ENCODE measurements around the gene CCNE1.
"Not testable (repeated sequence)": the region's sequence is repeated elsewhere in the genome, so short reads cannot be mapped to it uniquely, and the experiment has no call there.

CCNE1 gene

DNA sequence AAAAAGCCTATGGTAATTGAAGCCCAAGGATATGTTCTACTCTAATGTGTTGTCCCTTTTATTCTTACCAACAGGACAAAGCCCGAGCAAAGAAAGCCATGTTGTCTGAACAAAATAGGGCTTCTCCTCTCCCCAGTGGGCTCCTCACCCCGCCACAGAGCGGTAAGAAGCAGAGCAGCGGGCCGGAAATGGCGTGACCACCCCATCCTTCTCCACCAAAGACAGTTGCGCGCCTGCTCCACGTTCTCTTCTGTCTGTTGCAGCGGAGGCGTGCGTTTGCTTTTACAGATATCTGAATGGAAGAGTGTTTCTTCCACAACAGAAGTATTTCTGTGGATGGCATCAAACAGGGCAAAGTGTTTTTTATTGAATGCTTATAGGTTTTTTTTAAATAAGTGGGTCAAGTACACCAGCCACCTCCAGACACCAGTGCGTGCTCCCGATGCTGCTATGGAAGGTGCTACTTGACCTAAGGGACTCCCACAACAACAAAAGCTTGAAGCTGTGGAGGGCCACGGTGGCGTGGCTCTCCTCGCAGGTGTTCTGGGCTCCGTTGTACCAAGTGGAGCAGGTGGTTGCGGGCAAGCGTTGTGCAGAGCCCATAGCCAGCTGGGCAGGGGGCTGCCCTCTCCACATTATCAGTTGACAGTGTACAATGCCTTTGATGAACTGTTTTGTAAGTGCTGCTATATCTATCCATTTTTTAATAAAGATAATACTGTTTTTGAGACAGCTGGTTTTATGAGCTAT is 12.0 kb downstream of the CCNE1 start:
- DNase-seq (ENCODE audit: insufficient read length, low spot score) (no peak), FAIRE-seq (no peak)
- TF ChIP-seq TAF1 (IDR thresholded peaks at IDR 0.05; ENCODE audit: low read depth, low read length) = no peak
- TF ChIP-seq SPI1 (IDR thresholded peaks at IDR 0.05; ENCODE audit: low read depth, low read length) = no peak
- TF ChIP-seq POLR2AphosphoS5 (IDR thresholded peaks at IDR 0.05; ENCODE audit: low read depth, low read length) = no peak
- TF ChIP-seq PAX5 (IDR thresholded peaks at IDR 0.05; ENCODE audit: insufficient read depth, low read length, severe bottlenecking) = no peak
- TF ChIP-seq POU2F2 (IDR thresholded peaks at IDR 0.05; ENCODE audit: low read depth, low read length) = no peak
- TF ChIP-seq POLR2A (IDR thresholded peaks at IDR 0.05; ENCODE audit: low read depth, low read length) = no peak

DNA sequence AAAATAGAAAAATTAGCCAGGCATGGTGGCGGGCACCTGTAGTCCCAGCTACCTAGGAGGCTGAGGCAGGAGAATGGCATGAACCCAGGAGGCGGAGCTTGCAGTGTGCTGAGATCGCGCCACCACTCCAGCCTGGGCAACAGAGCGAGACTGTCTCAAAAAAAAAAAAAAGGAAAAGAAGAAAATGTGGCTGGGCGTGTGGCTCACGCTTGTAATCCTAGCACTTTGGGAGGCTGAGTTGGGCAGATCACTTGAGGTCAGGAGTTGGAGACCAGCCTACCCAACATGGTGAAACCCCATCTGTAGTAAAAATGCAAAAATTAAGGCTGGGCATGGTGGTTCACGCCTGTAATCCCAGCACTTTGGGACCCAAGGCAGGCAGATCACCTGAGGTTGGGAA is 13.5 kb downstream of the CCNE1 start:
- not testable (repeated sequence) for DNase-seq (ENCODE audit: insufficient read length, low spot score); FAIRE-seq

DNA sequence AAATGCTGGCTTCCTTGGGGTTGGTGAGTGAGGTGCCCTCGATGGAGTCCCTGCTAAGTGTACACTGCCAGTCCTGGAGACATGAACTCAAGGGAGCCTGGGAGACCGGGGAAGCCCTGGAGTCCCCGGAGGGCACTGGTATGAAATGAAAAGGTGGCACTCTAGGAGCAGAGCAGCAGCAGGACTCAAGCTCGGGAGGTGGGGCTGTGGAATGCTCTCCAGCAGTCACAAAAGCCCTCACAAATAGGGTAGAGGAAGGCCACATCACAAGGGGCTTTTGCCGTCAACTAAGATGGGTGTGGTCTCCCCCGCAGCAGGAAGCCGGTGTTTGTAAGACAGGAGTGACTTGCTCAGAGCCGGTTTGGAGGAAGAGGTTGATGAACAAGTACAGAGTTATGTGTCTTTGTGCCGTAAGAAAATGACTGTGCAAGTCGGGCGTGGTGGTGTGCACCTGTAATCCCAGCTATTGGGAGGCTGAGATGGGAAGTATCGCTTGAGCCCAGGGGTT is 19.3 kb downstream of the CCNE1 start:
- FAIRE-seq (peak; percentile 55), DNase-seq (ENCODE audit: insufficient read length, low spot score) (no peak)
- TF ChIP-seq POU2F2 (IDR thresholded peaks at IDR 0.05; ENCODE audit: low read depth, low read length) (no peak), POLR2AphosphoS5 (IDR thresholded peaks at IDR 0.05; ENCODE audit: low read depth, low read length) (no peak), SPI1 (IDR thresholded peaks at IDR 0.05; ENCODE audit: low read depth, low read length) (no peak), TAF1 (IDR thresholded peaks at IDR 0.05; ENCODE audit: low read depth, low read length) (no peak), POLR2A (IDR thresholded peaks at IDR 0.05; ENCODE audit: low read depth, low read length) (no peak), PAX5 (IDR thresholded peaks at IDR 0.05; ENCODE audit: insufficient read depth, low read length, severe bottlenecking) (no peak)

DNA sequence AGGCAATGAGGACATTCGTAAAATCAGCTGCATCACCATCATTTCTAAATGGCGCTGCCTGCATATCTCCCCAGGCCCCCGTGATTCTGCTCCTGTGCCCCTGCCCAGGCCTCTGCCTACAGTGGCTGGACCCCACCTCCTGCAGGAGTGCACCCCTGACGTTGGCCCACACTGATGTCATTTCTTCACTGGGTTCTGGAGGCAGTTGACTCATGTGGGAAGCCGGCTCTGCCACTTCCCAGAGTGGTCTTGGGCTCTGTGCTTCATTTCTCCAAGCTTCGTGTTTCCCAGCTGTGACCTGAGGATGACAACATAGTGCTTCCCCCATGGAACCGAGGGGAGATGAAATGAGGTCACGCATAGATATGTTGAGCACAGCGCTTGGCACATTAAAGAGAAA is 19.9 kb downstream of the CCNE1 start:
- DNase-seq (ENCODE audit: insufficient read length, low spot score) (no peak), FAIRE-seq (no peak)
- TF ChIP-seq POLR2AphosphoS5 (IDR thresholded peaks at IDR 0.05; ENCODE audit: low read depth, low read length) (no peak), SPI1 (IDR thresholded peaks at IDR 0.05; ENCODE audit: low read depth, low read length) (no peak), TAF1 (IDR thresholded peaks at IDR 0.05; ENCODE audit: low read depth, low read length) (no peak), POLR2A (IDR thresholded peaks at IDR 0.05; ENCODE audit: low read depth, low read length) (no peak), POU2F2 (IDR thresholded peaks at IDR 0.05; ENCODE audit: low read depth, low read length) (no peak), PAX5 (IDR thresholded peaks at IDR 0.05; ENCODE audit: insufficient read depth, low read length, severe bottlenecking) (no peak)

DNA sequence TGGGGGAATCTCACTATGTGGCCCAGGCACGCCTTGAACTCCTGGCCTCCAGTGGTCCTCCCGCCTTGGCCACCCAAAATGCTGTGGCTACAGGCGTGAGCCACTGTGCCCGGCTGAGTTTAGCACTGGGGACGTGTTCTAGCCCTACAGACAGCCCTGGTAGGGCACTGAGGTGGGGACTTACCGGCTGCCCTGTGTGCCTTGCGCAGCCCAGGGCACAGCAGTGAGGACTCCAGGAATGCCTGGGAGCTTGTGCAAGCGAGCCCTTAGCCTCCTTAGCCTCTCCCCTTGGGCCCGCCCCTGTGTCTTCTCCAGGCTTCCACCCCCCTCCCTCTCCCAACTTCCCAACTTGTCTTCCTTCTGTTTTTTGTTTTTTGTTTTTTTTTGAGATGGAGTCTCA is 21.0 kb downstream of the CCNE1 start:
- no peak for FAIRE-seq
- TF ChIP-seq PAX5 (IDR thresholded peaks at IDR 0.05; ENCODE audit: insufficient read depth, low read length, severe bottlenecking) = no peak
- no peak for TF ChIP-seq POLR2A (IDR thresholded peaks at IDR 0.05; ENCODE audit: low read depth, low read length)
- no peak for TF ChIP-seq POLR2AphosphoS5 (IDR thresholded peaks at IDR 0.05; ENCODE audit: low read depth, low read length)
- TF ChIP-seq SPI1 (IDR thresholded peaks at IDR 0.05; ENCODE audit: low read depth, low read length) = no peak
- no peak for TF ChIP-seq POU2F2 (IDR thresholded peaks at IDR 0.05; ENCODE audit: low read depth, low read length)
- no peak for TF ChIP-seq TAF1 (IDR thresholded peaks at IDR 0.05; ENCODE audit: low read depth, low read length)
- DNase-seq (ENCODE audit: insufficient read length, low spot score) = no peak

DNA sequence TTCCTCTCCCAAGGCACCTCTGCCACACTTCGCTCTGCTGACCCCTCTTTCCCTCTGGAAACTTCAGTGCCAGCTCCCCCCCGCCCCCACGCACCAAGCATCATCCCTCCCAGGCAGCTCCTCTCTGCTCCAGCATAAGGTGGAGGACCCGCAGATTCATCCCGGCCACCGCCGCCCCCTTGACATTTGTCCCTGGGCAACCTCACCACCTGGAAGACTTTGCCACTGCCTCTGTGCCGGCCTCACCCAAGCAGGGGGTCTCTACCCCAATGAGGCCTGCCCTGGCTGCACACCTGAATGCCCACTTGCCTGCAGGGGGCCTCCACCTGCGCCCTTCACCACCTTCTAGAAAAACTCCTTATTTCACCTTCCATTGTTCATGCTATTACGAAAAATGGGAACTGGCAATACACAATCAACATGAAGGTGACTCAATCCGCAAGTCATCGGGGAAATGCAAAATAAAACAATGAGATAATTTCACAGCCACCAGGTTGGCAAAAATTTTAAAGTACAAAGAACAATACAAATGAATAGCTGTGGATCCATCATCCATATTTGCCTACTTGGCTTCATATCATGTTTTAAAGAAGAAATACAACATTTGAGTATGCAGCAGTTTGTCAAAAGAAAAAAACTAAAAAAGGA is 21.9 kb downstream of the CCNE1 start:
- TF ChIP-seq POLR2A (IDR thresholded peaks at IDR 0.05; ENCODE audit: low read depth, low read length) (no peak), POLR2AphosphoS5 (IDR thresholded peaks at IDR 0.05; ENCODE audit: low read depth, low read length) (no peak), SPI1 (IDR thresholded peaks at IDR 0.05; ENCODE audit: low read depth, low read length) (peak; percentile 84), PAX5 (IDR thresholded peaks at IDR 0.05; ENCODE audit: insufficient read depth, low read length, severe bottlenecking) (no peak), POU2F2 (IDR thresholded peaks at IDR 0.05; ENCODE audit: low read depth, low read length) (no peak), TAF1 (IDR thresholded peaks at IDR 0.05; ENCODE audit: low read depth, low read length) (no peak)
- DNase-seq (ENCODE audit: insufficient read length, low spot score) = no peak
- no peak for FAIRE-seq

DNA sequence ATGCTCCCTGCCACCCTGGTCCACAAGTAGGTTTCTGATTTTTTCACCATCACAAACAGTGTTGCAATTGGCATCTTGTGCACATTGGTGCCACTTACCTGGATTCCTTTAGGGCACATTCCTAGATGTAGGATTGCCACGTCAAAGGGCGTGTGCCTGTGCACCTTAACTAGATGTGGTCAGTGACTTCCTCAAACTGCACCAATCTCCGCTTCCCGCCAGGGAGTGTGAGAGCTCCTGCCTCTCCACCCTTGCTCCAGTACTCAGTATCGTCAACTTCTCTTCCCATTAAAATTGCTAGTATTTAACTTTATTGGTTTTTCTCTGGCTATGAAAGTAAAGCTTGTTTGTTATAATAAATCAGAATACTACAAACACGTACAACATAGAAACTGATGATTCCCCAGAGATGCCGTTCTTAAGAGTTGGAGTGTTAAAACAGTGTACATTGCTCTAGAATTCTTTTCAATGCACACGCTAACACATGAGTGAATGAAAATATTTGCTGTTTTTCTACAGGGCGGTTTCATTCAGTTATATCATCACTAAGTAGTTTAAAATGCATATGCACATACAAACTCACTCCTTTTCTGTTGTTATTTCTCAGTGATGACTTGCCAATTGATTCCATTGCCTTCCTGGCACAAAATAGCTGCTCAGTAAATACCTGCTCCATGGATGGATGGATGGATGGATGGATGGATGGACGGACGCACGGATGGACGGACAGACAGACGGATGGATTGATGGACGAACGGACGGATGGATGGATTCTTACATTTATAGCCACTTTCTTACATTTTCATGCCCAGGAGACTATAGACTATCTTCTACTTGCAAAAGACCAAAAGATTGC is 23.4 kb downstream of the CCNE1 start:
- DNase-seq (ENCODE audit: insufficient read length, low spot score) (no peak), FAIRE-seq (peak; percentile 82)
- no peak for TF ChIP-seq POLR2AphosphoS5 (IDR thresholded peaks at IDR 0.05; ENCODE audit: low read depth, low read length)
- peak; percentile 39; the same call in 1 of the 2 replicates for TF ChIP-seq SPI1 (IDR thresholded peaks at IDR 0.05; ENCODE audit: low read depth, low read length)
- no peak for TF ChIP-seq POU2F2 (IDR thresholded peaks at IDR 0.05; ENCODE audit: low read depth, low read length)
- TF ChIP-seq PAX5 (IDR thresholded peaks at IDR 0.05; ENCODE audit: insufficient read depth, low read length, severe bottlenecking) = no peak
- TF ChIP-seq TAF1 (IDR thresholded peaks at IDR 0.05; ENCODE audit: low read depth, low read length) = no peak
- no peak for TF ChIP-seq POLR2A (IDR thresholded peaks at IDR 0.05; ENCODE audit: low read depth, low read length)

DNA sequence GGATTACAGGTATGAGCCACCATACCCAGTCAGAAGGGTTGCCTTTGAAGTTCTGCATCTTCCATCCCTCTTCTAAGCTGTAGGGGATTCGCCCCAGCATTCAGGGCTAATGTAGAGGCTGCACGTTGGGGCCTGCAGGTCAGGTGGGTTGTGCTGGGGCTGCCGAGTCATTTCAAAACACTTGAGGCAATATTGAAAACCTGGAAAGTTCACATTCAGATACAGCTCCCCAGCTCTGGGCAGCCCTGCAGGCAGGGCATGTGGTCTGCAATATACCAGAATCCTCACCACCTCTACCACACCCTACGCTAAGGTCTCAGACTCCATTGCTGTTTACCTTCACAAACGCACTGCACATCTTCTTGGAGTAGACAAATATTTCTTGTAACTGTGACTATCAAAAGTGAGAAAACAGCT is 24.6 kb downstream of the CCNE1 start:
- no peak for TF ChIP-seq TAF1 (IDR thresholded peaks at IDR 0.05; ENCODE audit: low read depth, low read length)
- TF ChIP-seq POLR2AphosphoS5 (IDR thresholded peaks at IDR 0.05; ENCODE audit: low read depth, low read length) = no peak
- TF ChIP-seq POLR2A (IDR thresholded peaks at IDR 0.05; ENCODE audit: low read depth, low read length) = no peak
- DNase-seq (ENCODE audit: insufficient read length, low spot score) (peak; percentile 57), FAIRE-seq (peak; percentile 92)

DNA sequence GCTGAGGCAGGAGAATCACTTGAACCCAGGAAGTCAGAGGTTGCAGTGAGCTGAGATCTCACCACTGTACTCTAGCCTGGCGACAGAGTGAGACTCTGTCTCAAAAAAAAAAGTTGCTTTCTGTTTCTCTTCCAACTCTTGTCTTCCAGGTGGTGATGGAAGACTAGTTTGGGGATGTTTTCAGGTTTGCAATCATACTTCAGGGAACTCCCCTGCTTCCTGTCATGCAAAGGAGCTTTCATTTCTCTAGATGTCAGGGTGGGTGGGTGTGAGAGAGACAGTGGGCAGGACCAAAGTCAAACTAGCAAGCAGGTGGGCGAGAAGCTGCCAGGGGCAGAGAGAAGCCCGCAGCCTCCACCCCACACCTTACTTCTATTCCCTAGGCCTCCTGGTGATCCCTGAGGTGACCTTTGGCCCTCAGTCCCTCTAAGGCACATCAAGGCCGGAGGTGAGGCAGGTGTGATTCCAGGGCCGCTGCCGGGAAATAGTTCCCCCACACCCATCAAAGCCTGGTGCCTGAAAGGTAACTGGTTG is 25.7 kb downstream of the CCNE1 start:
- DNase-seq (ENCODE audit: insufficient read length, low spot score) = peak; percentile 49
- TF ChIP-seq PAX5 (IDR thresholded peaks at IDR 0.05; ENCODE audit: insufficient read depth, low read length, severe bottlenecking) (no peak), POU2F2 (IDR thresholded peaks at IDR 0.05; ENCODE audit: low read depth, low read length) (peak; percentile 85)
- FAIRE-seq = peak; percentile 86

Data from GM12891 (cell line).